HG03520 (cell line): ENCODE measurements around the gene PIGU.
"Not testable (repeated sequence)": the region's sequence is repeated elsewhere in the genome, so short reads cannot be mapped to it uniquely, and the experiment has no call there.

Source experiments
- ATAC-seq: cut with Tn5 transposase; IDR thresholded peaks from one replicate; pipeline ENCODE4 v1.9.1; 2021; ENCODE audit warnings: mild to moderate bottlenecking, moderate library complexity; ENCODE audit not compliant: unreplicated experiment

PIGU gene

DNA sequence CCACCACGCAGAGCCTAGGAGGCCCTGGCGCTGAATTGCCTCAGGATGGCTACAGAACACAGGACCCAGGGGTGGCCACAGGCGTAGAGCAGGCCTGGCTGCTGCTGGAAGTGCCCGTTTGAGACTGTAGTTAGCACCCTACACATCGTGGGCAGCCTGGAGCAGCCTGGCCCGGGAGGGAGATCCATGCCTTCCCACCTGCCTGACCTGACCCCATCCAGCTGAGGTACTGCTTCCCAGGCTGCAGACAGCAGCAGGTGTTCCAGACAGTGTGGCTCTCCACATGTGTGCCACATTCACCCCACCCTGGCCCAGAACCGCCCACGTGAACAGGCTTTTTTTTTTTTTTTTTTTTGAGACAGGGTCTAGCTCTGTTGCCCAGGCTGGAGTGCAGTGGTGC lies 139.2 kb downstream of the PIGU start:
- no peak for ATAC-seq

DNA sequence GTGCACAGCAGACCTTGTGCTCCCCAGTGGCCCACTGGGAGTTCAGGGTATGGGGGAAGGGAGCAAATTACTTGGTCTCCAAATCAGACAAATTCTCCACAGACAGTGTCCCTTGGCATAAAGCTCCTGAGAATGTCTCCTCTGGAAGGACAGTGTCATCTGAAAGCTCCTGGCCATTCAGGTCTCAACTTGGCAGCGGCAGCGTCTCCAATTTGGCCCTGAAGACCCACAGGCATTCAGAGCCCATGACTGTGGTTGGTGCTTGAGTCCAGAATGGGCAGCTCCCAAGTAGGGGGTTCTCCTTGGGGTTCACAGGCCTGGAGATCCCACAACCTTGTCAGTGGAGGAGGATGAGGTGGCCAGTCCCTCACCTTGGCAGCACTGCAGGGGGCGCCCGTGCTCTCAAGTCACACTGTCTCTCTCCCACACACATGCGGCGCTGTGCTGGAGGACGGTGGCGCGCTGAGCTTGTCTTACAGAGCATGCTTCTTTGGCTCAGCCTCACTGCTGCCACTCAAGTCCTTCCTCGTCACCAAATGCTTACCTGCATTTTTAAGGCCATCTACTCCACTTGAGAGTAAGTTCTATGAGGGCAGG lies 140.0 kb downstream of the PIGU start:
- no peak for ATAC-seq

DNA sequence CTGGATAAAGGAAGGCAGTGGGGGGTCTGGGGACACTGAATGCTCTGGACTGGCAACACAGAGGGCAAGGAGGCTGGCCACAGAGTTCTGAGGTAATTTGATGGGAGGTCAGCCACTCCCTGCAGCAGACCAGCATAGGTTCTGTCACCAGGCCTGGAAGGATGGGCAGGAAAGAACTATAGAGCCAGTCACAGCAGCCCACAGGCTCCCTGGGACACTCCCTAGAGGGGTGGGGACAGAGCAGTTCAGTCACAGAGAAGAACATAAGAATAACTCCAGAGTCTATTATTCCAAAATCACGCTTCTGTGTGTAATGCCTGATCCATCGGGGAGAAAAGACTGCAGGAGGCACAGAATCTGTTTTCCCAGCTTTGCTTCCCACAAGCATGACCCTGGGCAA lies 141.0 kb downstream of the PIGU start:
- no peak for ATAC-seq

- ATAC-seq, result no peak
Observed at GRCh38 chr20:34535301-34535840, 141.5 kb downstream of the PIGU start.

DNA sequence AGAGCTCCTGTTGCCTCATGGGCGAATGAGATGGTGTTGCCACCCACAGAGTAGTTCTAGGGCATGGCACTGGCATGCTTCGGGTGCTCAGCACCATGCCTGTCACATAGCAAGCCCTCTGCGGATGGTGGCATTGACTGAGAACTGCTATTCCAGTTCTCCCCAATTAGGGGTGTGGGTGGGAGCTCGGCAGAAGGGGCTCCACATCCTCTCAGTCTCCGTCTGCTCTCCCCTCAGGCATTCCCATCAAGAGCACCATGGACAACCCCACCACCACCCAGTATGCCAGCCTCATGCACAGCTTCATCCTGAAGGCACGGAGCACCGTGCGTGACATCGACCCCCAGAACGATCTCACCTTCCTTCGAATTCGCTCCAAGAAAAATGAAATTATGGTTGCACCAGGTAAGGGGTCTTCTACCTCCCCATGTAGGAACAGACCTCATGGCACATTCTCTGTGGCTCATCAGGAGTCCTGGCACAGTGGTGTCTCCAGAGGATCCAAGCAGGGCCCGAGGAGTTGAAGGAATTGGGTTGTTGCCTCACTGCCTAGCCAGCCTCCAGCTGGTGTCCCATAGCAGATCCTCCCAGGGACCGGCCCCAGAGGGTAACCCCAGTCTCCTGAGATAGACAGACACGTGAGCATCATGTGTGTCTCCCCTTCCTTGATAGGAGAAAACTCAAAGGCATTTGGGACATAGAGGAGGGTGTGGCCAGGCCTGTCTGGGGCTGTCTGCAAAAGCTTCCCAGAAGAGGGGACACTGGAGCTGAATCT lies 142.3 kb downstream of the PIGU start:
- ATAC-seq, result no peak

DNA sequence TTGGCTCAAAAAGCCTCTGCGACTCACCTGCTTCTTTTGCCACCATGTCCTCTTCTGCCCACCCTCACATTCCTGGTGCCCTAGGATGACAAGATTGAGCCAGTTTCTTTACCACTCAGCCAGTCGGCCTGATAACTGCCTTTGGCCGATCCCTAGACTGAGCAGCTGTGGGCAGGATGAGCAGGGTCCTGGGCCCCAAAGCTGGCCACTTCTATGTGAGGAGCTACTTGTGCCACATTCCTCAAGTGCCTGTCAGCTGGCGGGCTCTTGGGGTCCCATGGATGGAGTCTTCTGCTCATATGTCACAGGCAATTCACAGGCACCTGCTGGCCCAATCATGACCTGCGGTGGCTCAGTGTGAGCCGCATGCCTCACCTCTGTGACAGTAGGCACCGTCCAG lies 144.1 kb downstream of the PIGU start:
- ATAC-seq, result no peak

DNA sequence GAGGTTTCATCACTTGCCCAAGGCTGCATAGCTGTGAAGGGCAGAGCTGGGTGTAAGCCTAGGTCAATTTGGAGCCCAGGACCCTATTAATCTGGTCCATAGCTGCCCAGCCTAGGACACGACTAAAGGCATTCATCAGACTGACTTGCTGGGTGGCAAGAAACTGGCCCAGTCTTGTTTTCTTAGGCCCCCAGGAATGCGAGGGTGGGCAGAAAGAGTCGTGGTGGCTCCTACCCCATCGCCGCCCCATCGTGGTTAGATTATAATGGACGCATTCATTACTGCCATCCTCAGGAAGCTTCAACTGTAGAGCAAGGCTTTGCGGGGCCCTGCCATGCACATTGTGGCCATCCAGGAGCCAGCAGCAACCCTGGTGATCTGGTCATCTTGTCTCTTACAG lies 144.6 kb downstream of the PIGU start:
- ATAC-seq, result no peak

- ATAC-seq, result no peak
Observed at GRCh38 chr20:34531608-34532265, 145.2 kb downstream of the PIGU start.

DNA sequence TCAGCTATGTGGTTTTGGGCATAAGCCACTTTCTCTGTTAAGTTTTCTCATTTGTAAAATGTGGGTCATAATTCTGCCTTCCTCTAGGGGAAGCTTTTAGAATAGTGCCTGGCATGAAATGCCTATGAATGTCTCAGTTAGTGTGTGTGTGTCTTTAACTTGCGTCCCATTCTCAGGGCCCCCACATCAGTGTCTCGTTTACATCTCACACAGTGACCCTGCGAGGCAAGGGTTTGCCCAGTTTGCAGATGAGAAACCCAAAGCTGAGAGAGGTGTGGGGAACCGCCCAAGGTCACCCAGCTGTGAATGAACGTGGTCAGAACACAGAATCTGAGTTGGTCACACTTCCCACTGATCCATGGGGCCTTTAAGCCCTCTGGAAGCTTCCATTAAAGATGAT lies 146.6 kb downstream of the PIGU start:
- ATAC-seq, result no peak

DNA sequence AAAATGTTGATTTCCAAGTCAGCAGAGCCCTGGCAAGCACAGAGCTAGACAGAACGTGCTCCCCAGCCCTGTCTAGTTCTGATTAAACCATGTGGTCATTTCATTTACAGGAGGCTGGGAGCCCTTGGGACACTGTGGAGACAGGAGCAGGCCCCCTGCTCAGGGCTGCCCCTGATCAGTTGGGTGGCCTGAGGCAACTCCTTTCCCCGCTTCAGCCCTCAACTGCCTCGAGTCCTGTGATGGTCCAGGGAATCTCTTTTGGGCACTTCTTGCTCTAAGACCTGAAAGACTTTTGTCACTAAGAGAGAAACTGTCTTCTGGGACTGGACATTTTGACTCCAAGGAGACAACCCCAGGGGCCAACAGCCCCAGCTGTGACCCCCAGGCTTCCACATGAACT lies 147.2 kb downstream of the PIGU start:
- ATAC-seq, result no peak

GRCh38 chr20:34528921-34529297 lies 148.0 kb downstream of the PIGU start:
- no peak for ATAC-seq

GRCh38 chr20:34527016-34527415 lies 149.9 kb downstream of the PIGU start:
- ATAC-seq, result no peak

- ATAC-seq, result no peak
Observed at GRCh38 chr20:34526466-34526865, 150.4 kb downstream of the PIGU start.

DNA sequence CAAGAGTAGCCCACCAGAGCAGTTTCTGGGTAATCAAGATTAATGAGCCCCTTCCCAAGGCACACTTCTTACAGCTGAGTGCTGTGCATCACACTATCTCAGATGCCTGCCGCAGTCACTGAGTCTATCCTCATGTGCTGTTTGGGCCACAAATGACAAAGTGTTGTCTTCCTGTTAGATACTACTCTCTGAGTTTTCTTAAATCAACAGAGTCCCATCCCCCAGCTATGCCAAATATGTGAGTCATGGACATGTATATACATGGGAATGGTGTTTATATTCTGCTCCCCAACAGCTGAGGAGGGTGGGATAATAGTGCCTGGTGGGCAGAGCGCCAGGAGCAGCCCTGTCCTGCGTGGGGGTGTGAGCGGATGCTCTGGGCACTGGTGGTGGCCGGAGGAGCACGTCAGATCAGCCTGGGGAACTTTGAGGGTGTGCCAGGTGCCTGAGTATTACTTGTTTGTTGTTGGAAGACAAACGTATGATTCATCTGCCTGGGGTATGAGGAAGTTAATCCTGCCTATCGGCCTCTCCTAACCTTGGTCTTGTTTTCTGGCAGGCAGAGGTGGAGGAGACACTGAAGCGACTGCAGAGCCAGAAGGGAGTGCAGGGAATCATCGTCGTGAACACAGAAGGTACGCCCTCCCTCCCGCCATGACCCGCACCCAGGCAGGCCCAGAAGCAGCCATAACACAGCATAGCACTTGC lies 151.0 kb downstream of the PIGU start:
- no peak for ATAC-seq

GRCh38 chr20:34525342-34525708 lies 151.6 kb downstream of the PIGU start:
- ATAC-seq, result no peak

DNA sequence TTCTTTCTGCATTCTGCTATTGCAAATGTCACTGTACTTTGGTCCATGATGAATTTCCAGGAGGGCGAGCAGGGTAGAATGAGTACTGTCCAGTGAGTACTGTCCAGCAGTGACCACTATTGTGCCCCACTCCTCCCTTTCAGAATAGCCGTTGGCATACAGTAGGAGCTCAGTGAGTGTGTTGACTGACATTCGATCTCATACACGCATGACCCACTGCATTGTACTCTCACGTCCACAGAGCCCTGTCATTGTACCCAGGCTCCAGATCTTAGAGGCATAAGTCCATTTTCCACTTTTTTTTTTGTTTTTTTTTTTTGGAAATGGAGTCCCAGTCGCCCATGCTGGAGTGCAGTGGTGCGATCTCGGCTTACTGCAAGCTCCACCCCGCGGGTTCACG lies 152.5 kb downstream of the PIGU start:
- ATAC-seq, result no peak

DNA sequence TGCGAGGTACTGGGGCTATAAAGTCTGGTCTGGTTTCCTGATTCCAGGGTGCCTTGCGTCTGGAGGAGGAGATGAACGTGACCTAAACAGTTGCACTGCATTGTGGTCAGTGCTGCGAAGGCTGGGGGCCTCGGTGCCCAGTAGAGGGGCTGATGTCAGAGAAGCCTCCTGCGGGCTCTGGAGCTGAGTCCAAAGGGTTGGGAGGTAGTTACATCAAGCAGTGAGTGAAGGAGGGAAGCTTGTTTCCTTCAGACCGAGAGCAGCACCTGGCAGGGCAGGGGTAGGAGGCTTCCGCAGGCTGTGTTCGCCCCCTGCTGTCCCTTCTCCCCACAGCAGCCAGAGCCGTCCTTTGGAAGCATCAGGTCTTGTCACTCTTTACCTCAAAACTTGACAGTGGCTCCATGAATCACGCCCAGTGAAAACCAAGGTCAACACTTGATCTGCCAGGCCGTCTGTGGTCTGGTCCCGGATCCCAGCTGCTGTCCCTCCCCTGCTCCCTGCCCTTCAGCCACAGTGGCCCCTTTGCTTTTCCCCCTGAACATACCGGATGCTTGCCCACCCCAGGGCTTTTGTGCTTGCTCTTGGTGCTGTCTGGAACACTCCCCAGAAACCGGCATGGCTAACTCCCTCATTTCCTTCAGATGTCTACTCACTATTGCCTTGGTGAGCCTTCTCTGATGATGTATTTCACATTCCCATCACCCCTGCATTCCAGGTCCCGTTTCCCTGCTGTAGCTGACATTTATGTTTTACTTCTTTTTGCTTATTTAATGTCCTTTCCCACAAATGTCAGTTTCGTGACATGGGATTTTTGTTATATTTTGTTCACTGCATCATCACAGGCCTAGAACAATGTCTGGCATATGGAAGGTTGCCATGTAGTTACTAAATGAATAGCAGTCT lies 153.7 kb downstream of the PIGU start:
- no peak for ATAC-seq

DNA sequence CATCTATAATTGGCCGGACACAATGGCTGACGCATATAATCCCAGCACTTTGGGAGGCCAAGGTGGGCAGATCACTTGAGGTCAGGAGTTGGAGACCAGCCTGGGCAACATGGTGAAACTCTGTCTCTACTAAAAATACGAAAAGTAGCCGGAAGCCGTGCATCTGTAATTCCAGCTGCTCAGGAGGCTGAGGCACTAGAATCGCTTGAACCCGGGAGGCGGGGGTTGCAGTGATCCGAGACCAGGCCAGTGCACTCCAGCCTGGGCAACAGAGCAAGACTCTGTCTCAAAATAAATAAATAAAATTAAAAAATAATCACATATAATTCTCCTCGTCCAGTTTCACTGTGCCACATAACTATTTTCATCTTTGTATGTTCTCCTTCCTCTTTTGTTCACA lies 157.1 kb downstream of the PIGU start:
- ATAC-seq, result not testable (repeated sequence)

- not testable (repeated sequence) for ATAC-seq
Observed at GRCh38 chr20:34518863-34519262, 158.0 kb downstream of the PIGU start.

DNA sequence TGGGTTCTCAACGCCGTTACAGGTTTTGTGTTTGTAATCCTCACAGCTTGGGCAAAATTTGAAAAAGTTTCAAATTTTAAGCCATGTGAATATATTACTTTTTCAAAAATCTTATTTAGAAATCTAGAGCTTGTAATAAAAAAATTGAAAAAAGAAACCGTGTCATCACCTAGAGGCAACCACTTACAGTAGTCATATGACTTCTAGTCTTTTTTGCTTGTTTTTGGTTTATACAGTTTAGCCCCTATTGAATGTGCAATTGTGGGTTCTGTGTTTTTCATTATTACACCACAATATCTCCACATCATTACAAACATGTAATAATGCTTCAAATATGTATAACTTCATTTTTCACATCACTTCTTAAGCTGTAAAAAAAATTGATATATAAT lies 159.8 kb downstream of the PIGU start:
- ATAC-seq, result no peak
